ENCODE results near the gene APOL5. TPM values are rescaled to one million over a fixed set of nuclear protein-coding genes. Genes with fewer than 3 reads are reported as not detected.

APOL5 gene, protein sequence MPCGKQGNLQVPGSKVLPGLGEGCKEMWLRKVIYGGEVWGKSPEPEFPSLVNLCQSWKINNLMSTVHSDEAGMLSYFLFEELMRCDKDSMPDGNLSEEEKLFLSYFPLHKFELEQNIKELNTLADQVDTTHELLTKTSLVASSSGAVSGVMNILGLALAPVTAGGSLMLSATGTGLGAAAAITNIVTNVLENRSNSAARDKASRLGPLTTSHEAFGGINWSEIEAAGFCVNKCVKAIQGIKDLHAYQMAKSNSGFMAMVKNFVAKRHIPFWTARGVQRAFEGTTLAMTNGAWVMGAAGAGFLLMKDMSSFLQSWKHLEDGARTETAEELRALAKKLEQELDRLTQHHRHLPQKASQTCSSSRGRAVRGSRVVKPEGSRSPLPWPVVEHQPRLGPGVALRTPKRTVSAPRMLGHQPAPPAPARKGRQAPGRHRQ
- not detected in 2 replicates for total RNA-seq

DNA sequence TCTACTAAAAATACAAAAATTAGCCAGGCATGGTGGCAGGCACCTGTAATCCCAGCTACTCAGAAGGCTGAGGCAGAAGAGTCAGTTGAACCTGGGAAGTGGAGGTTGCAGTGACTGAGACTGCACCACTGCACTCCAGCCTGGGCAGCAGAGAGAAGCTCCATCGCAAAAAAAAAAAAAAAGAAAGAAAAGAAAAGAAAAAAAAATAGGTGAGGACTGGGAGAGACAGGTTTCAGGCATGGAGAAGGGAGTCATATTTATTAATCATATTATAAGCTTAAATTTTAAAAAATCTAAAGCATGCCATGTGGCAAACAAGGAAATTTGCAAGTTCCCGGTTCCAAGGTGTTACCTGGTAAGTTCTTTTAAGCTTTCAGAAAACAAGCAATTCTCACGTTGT is at the start of gene APOL5:
TSS of gene APOL5 (plus strand) at position 301 of the 400 bp plus-strand sequence. CDS start at position 301, 0 bp downstream.

Other genes with a start within 250 kb of the APOL5 start
- gene RASD2, start 177.0 kb upstream of the APOL5 start, total RNA-seq: not detected in 2 replicates
- gene MB, start 100.5 kb upstream of the APOL5 start, total RNA-seq: not detected in 2 replicates
- 3.9 and 5.9 TPM in 2 replicates for gene APOL6, start 69.4 kb upstream of the APOL5 start, total RNA-seq

Data from thoracic aorta endothelial cell (primary cell).